GM21737 (cell line): ENCODE measurements around the gene HRH1.
"Not testable (repeated sequence)": the region's sequence is repeated elsewhere in the genome, so short reads cannot be mapped to it uniquely, and the experiment has no call there.

ENCODE experiments used
- ATAC-seq: cut with Tn5 transposase; IDR thresholded peaks from one replicate; pipeline ENCODE4 v1.9.1; 2021; ENCODE audit warnings: mild to moderate bottlenecking, moderate library complexity; ENCODE audit not compliant: unreplicated experiment

HRH1 gene

DNA sequence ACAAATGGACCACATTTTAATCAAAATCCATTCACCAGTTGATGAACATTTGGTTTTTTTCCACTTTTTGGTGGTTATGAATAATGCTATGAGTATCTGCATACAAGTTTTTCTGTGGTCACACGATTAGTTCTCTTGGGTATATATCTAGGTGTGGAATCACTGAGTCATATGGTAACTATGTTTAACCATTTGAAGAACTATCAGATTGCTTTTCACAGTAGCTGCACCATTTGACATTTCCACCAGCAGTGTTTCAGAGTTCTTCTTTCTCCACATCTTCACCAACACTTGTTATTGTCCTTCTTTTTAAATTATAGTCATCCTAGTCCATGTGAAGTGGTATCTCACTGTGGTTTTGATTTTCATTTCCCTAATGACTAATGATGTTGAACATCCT is 84.6 kb downstream of the HRH1 start:
- no peak for ATAC-seq

DNA sequence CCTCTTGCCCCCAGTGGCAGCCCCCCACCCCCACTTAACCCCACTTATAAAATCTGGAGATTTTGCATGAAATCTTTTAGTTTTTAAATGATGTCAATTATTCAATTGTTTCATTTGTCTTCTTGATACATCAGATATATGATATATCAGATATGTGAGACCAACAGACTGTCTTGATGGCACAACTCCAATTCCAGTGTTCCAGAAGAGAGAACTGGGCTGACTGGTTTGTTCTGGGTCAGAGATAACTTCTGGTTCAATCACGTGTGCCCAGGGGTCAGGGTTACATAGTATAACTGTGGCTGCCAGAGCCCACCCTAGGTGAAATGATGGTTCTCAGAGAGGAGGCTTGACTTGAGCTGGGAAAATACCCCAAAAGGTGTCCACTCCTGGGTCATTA is 85.5 kb downstream of the HRH1 start:
- no peak for ATAC-seq

DNA sequence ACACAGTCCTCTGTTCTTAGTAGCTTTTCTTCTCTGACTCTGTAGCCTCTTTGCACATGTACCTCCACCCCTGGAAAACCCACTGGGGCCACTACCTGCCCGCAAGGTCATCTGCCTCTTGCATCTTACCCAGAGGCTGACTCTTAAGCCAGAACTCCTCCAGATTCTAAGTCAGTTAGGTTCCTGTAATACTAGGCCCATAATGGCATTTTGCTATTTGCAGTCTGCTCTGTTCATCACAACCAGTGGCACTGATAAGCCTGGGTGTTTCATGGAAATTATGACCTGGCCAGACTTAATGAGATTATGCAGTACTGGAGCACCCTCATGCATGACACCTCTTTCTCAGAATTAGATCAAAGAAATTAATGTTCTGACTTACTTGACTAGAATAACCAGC is 86.2 kb downstream of the HRH1 start:
- ATAC-seq, result no peak

DNA sequence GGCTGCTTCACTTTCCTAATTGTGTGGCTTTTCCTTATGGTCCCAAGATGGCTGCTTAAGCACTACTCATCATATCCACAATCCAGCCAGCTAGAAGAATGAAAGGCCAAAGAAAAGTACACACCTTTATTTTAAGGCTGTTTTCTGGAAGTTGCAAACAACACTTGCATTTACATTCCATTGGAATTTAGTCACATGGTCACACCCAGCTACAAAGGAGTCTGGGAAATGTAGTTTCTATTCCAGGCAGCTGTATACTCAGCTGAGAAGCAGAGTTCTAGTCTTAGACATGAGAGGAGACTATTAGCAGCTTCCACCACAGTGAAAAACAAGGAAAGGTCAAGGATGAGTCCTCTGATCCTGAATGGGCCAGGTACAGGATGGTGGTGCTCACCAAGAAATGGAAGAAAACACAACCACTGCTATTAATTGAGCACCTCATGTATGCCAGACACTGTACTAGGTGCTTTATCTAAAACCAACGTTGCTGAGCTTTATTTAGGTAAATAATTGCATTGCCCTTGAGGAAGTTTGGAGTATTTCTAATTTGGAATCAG is 89.9 kb downstream of the HRH1 start:
- ATAC-seq, result no peak

DNA sequence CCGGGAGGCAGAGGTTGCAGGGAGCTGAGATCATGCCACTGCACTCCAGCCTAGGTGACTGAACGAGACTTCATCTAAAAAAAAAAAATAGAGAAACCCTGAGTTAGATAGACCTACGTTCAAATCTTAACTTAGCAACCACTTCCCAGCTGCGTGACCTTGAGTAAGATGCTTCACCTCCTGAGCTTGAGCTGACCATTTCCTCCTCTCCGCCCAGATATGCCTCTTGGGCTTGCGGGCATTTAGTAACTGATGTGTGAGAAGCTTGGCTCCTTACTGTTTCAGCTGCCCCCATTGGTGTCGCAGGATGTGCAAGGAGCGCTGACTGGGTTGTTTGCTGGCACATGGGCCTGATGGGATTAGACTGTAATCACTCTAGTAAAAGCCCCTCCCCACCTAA is 91.0 kb downstream of the HRH1 start:
- ATAC-seq, result no peak

DNA sequence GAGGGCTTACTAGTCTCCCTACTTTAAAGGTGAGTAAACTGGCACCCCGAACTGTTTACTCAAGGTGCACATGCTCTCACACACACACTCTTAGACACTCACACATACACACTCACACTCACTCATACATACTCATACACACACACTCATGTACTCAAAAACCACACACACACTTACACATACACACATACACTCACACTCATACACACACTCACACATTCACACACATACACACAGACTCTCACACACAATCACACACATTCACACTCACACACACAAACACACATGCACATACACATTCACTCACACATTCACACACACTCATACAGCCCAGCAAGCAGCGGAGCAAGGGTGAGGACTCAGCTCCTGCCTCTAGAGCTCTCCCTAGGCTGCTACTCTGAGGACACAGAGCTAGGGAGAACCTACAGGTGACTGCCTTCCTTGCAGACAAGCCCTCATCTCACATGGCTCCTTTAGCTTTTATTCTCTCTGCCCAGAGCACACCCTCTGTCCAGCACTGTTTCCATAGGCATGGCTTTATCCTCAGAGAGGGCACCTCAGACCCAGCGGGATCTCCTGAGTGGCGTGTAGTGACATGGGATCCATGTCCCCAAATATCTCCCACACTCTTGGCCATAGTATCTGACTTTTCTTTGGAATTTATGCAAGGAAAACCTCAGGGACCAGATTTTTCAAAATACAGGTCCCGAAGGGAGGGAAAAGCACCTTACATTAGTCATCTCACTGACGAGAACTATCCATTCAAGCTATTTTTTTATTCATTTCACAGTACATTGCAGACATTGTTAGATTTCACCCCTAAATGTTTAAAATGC is 91.8 kb downstream of the HRH1 start:
- no peak for ATAC-seq

DNA sequence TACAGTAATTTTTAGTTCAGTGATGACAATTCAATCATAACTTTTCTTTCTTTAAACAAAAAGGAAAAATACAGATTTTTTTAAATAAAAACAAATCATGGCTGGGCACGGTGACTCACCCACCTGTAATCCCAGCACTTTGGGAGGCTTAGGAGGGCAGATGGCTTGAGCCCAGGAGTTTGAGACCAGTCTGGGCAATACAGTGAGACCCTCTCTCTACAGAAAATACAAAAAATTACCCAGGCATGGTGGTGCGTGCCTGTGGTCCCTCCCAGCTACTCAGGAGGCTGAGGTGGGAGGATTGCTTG is 92.3 kb downstream of the HRH1 start:
- no peak for ATAC-seq

DNA sequence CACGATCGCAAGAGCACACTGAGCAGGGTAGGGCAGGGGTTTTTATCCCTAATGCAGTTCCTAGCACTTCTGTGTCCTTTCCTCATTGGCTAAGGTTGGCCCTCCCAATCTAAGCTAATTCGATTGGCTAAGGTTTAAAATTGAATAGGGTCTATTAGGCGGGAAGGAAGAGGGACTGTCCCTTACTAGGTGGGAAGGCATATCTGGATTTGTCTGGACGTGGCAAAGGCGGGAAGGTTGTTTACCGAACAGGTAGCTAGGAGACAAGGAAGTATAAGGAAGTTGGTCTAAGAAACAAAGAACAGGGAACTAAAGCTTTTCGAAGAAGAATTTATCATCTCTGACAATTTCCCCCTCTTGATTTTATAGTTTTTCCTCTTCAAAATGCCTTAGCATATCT is 93.1 kb downstream of the HRH1 start:
- ATAC-seq, result no peak

DNA sequence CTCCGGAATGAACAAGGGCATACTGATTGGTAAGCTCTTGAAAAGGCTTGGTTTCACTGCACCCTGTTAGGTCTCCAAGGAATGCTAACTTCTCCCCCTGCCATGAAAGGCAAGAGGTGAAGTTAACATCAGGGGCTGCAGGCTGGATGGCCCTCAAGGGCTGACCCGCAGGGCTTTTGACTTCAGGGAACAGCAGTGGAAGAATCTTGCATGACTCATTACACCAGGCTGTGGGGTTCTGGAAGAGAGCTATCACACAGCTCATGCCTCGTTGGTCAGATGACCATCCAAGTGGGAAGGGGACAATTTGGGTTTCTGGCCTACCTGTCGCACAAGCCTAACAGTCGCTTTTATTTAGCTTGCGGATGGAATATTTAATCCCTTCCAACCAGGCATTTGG is 94.3 kb downstream of the HRH1 start:
- no peak for ATAC-seq

DNA sequence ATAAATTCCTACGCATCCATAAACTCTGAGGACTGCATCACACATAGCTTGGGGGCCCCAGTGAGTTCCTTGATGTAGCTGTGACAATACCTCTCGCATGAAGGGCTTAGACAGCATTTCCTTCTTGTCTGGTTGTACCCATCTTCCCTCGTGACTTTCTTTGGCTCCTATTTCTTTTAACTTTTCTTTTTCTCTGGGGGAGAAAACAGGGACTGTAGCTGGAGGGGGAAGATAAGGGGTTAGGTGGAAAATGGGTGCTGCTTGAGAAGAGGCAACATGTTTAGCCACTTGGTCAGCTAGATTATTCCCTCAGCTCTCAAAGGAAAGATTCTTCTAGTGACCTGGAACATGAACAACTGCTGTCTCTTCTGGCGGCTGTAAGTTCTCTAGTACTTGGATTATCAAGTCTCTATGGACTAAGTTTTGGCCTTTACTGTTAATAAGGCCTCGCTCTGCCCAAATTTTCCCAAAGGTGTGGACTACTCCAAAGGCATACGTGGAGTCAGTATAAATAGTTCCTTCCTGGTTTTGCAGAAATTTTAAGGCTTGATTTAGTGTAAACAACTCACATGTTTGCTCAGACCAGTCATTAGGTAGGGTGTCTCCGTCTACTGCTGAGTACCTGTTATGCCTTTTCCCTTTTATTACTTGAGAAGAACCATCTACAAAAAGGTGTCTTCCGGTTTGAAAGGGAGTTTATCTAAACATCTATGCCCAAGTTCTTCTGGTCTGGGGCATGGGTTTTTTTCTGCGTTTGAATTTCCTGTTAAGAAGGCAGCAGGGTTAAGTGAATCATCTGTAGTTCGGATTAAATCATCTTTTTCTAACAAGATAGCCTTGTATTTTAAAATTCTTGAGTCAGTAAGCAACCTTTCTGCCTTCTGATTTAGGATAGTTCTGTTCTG is 96.9 kb downstream of the HRH1 start:
- ATAC-seq, result no peak

DNA sequence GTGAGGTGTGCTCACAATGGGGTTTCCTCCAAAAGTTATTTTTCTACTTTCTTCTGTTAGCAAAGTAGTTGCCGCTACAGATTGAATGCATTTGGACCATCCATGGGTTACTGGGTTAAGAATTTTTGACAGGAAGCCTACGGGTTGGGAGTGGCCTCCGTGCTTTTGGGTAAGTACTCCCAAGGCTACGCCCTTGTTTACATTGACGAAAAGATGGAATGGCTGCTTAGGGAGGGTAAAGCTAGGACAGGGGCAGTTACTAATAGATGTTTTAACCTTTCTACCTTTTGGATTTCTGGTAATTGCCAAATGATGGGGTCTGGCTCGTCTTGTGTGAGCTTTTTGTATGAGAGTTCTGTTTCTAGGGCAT is 97.5 kb downstream of the HRH1 start:
- no peak for ATAC-seq

DNA sequence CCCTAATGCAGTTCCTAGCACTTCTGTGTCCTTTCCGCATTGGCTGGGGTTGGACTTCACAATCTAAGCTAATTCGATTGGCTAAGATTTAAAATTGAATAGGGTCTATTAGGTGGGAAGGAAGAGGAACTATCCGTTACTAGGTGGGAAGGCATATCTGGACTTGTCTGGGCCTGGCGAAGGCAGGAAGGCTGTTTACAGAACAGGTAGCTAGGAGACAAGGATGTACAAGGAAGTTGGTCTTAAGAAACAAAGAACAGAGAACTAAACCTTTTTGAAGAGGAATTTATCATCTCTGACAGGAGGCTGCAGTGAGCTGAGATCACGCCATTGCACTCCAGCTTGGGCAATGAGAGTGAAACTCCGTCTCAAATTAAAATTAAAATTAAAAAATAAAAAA is 100.6 kb downstream of the HRH1 start:
- no peak for ATAC-seq

DNA sequence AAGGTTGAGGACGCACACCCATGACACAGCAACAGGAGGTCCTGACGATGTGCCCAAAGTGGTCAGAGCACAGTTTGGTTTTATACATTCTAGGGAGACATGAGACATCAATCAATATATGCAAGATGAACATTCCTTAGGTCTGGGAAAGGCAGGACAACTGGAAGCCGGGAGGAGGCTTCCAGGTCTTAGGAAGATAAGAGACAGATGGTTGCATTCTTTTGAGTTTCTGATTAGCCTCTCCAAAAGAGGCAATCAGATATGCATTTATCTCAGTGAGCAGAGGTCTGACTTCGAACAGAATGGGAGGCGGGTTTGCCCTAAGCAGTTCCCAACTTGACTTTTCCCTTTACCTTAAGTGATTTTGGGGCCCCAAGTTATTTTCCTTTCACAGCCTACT is 101.2 kb downstream of the HRH1 start:
- ATAC-seq, result not testable (repeated sequence)

DNA sequence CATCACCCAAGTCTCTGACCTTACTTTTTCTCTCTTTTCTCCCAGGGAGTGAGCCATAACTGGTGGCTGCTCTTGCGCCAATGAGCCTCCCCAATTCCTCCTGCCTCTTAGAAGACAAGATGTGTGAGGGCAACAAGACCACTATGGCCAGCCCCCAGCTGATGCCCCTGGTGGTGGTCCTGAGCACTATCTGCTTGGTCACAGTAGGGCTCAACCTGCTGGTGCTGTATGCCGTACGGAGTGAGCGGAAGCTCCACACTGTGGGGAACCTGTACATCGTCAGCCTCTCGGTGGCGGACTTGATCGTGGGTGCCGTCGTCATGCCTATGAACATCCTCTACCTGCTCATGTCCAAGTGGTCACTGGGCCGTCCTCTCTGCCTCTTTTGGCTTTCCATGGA is 104.7 kb downstream of the HRH1 start:
- no peak for ATAC-seq

DNA sequence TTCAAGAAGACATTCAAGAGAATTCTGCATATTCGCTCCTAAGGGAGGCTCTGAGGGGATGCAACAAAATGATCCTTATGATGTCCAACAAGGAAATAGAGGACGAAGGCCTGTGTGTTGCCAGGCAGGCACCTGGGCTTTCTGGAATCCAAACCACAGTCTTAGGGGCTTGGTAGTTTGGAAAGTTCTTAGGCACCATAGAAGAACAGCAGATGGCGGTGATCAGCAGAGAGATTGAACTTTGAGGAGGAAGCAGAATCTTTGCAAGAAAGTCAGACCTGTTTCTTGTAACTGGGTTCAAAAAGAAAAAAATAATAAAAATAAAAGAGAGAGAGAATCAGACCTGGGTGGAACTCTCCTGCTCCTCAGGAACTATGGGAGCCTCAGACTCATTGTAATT is 106.2 kb downstream of the HRH1 start:
- ATAC-seq, result no peak

DNA sequence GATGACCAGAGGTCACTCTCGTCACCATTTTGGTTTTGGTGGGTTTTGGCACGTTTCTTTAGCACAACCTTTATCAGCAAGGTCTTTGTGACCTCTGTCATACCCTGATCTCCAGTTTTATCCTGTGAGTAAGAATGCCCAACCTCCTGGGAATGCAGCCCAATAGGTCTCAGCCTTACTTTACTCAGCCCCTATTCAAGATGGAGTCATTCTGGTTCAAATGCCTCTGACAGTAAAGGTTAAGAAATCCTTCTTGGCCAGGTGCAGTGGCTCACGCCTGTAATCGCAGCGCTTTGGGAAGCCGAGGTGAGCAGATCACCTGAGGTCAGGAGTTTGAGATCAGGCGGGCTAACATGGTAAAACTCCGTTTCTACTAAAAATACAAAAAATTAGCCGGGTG is 114.7 kb downstream of the HRH1 start:
- no peak for ATAC-seq

DNA sequence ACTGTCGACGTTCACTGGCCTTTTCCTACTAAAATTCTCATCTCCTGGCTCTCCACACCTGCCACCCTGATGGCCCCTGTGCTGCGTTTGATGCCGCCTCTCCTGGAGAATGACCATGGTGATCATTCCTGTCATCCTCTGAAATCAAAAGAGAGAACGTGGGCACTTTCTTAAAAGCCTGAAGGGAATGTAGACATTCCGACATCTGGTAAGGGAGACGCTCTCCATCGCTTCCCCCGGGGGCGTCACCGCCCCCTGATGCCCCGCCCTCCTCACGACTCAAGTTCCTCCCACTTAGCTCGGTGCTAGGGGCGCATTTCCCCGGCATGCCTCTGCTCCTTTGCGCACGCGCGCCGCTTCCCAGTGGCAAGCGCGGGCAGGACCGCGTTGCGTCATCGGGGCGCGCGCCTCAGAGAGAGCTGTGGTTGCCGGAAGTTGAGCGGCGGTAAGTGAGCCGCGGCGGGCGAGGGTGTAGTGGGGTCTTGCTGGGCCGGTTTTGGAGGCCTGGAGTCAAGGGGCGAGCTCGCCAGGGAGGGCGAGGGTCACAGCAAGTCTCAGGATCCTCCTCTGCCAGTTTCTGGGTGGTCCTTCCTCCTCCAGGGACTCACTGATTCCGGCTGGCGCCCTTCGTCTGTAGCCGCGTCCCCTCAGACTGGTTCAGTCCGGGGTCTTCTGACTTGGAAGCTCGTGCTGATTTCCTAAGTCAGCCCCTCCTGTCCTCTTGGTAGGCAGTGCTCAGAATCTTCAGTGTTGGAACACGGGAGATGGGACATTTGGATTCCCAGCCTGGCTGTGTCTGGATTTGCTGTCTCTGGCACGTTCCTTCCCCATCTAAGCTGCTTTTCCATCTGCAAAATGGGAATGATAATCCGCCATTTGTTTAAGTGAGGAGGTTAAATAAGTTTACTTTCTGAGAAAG is 118.0 kb downstream of the HRH1 start, which contains the start of gene ATG7:
Gene ATG7 (plus strand): TSS at position 412 of the 919 bp plus-strand sequence. CDS start 26,299 bp downstream, outside the sequence.
- peak; percentile 99 for ATAC-seq

DNA sequence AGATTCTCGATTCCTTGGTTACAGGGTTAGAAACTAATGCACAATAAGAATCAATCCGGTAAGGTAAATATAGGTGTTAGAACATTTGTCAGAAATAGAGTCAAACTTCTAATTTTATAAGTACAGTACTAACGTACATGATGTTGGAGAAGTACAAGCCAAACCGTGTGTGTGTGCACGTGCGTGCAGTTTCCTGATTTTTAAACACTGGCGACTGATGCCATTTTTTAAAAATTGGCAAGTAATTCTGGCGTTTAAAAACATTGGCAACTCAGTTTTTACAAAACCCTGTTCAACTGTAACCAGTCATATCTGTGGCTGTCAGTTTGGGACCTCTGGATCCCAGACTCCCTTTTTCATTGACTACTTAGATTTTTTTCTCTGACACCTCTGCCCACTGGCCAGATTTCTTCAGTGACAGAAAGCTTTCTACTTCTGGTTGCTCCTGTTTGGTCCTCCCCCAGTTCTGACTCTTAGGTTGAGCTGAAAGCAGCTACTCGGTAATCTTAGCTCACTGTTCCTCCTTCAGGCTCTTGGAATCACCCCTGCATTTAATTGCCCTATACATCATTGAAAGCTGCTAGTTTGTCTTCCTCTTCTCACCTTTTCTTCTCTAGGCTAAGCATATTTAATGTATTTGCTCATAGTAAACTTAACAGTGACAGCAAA is 118.7 kb downstream of the HRH1 start:
- no peak for ATAC-seq

DNA sequence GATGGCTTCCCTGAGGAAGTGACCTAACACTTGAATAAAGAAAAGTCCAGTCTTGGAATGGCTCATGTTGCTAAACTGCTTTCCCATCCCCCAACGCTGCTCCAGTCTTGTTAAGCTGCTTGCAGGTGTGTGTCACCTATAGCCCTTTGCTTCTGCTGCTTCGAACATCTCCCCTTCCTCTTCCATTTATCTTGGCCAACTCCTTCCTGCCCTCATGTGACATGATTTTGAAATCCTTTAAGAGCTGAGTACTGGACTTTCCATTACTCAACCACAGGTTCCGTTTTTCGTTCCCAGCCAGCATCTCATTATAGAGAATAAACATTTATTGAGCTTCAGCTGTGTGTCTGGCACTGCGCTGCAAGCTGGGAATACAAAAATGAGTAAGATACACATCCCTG is 119.6 kb downstream of the HRH1 start:
- ATAC-seq, result no peak

DNA sequence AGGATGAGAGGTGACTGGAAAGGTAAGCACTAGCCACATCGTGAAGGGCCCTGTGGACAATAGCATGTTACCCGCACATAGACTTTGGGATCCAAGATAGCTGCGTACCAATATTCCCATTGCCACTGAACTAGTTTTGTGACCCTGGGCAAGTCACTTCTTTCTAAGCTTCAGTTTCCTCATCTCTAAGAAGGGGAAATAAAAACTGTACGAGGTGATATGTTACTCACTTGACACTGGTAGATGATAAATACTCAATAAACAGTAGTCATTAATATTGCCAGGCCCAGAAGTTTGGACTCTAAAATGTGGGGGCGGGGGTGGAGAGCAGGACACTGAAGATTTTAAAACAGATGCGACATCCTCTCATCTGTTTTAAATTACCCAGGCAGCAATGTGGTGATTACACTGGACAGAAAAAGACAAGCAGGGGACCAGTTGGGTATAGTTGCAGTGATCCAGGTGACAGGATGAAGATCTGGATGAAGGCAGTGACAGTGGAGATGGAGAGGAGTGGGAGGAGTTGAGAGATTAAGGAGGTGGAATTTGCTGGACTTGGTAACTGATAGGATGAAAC is 120.4 kb downstream of the HRH1 start:
- no peak for ATAC-seq
